Measurements from ENCODE around the gene CRYL1.
A peak's percentile ranks its signal among the peaks of the same experiment; 100 is the strongest.

CRYL1 gene

DNA sequence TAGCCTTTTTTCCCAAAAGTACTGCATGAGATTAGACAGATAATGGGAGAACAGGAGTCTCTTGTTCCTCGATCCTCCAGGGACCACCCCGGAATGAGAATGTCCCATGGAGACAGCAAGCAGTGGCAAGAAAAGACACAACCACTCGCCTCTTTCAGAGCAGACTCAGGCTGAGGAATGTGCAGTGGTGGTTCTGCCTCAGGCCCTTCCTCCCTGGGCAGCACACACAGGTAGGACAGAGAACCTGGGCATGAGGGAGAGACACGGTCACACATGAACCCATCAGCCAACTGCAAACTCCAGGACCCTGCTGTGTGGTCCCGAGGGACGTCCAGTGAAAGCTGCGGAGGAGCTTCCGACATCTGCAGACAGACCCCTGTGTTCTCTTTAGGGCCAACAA lies 31.0 kb downstream of the CRYL1 start:
- DNase-seq (ENCODE audit: low read depth in 2 of 2), result no peak

DNA sequence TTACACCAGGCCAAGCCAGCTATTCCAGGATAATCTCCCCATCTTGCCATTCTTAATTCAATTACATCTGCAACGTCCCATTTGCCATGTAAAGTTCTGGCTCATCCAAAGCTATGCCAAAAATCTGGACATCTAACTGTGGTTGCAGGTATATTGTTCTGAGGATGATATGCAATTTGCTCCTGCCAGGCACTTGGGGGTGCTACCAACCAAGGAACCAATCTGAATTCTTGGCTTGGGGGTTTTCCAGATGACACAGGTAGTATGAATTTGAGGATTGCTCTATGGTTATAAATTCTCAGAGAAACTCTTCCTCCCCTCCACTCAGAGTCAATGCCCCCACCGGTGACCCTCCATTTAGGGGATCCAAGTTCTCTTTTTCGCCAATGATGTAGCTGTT lies 33.0 kb downstream of the CRYL1 start:
- DNase-seq (ENCODE audit: low read depth in 2 of 2), result no peak

DNA sequence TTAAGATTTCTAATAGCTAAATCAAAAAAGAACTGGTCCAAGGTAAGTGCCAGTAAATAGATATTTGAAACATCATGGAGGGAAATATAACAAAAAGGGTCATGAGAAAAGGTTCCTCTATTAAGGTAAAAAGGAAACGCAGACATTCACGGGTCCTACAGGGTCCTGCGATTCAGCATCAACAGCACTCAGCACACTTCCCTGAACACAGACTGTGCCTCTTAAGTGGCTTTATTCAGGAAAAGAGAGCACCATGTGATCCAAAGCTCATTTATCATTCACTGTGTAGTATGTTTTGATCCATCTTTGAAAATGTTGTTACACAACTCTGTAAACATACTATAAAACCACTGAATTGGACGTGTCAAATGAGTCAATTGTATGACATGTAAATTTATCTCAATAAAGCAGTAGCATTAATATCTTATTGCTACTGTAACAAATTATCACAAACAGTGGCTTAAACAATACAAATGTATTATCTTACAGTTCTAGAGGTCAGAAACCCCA lies 33.7 kb downstream of the CRYL1 start:
- no peak for DNase-seq (ENCODE audit: low read depth in 2 of 2)

DNA sequence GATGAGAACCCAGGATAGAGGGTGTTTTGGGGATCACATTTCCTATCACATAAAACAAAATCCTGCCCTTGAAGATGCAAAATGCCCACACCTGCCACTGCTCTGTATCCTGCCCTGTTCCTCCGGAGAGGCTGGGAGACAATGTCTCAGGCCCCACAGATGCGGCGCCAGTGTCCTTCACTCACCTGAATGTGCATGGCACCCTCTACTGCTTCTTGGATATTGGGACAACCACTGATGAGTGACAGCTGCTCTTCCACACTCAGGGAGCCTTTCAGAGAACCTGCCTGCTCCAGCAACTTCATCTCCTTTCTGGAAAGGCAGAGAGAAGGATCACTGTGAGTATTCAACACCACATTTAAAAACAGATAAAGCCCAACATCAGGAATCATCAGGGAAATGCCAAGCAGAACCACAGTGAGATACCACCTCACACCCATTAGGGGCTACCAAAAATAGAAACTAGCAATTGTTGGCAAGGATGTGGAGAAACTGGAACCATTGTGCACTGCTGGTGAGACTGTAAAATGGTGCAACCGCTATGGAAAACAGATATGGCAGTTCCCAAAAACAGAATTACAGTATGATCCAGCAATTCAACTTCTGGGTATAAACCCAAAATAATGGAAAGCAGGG lies 36.4 kb downstream of the CRYL1 start:
- DNase-seq (ENCODE audit: low read depth in 2 of 2), result peak in 1 of 2 experiments; percentile 21

DNA sequence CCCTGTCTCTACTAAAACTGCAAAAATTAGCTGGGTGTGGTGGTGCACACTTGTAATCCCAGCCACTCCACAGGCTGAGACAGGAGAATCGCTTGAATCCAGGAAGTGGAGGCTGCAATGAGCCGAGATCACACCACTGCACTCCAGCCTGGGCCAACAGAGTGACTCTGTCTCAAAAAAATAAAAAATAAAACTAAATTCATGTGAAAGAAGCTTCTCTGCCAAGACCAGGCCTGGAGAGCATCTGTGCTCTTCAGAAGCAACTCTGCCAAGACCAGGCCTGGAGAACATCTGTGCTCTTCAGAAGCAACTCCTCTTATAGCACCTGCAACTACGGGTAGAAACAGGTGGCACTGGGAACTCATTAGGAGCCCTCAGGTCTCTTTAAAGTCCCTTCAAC lies 37.7 kb downstream of the CRYL1 start:
- DNase-seq (ENCODE audit: low read depth in 2 of 2), result no peak

DNA sequence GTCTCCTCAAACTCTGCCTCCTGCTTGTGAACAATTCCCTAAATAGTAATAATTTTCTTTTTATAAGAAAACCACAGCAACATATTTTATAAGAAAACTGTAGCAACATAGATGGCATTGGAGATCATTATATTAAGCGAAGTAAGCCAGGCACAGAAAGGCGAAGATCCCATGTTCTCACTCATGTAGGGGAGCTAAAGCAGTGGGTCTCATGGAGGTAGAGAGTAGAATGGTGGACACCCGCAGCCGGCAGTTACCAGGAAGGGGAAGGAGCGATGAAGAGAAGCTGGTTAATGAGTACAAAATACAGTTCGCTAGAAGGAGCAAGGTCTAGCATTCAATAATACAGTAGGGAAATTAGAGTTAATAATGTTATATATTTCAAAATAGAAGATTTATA lies 42.9 kb downstream of the CRYL1 start:
- DNase-seq (ENCODE audit: low read depth in 2 of 2), result no peak

- DNase-seq (ENCODE audit: low read depth in 2 of 2), result no peak
Measured at GRCh38 chr13:20482275-20482761, 43.3 kb downstream of the CRYL1 start.

DNA sequence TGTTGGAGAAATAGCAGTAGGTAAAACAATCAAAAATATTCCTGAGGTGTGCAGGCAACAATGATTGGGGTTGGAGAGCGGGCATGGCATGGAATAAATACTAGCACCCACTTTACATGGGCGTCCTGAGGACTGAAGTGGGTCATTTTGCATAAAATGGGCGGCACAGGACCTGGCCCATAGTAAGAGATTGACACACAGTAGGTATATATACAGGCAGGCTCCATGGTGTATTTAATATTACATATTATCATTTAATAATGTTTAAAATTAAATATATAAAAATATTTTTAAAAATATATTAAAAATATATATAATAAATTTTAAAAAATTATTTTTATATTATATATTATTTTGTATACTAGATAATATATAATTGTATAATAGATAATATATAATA lies 48.3 kb downstream of the CRYL1 start:
- DNase-seq (ENCODE audit: low read depth in 2 of 2), result no peak

GRCh38 chr13:20475927-20476691 lies 49.5 kb downstream of the CRYL1 start:
- no peak for DNase-seq (ENCODE audit: low read depth in 2 of 2)

DNA sequence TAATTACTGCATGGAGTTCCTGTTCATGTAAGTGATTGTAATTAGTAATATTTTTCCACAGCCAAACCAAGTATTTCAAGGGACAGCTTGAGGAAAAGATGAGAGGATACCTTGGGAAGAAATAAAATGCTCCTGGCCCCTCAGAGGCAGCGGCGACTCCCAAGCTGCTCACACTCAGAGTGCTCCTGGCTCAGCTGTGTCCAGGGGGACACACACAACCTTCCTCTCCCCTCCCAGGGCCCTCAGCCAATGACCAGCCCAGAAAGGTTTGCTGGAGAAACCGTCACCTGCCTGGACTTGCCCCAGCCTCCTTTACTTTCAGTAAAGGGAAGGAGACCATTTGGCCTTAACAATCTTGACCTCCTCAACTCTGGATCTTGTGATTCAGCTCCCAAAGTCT lies 51.1 kb downstream of the CRYL1 start:
- DNase-seq (ENCODE audit: low read depth in 2 of 2), result no peak

DNA sequence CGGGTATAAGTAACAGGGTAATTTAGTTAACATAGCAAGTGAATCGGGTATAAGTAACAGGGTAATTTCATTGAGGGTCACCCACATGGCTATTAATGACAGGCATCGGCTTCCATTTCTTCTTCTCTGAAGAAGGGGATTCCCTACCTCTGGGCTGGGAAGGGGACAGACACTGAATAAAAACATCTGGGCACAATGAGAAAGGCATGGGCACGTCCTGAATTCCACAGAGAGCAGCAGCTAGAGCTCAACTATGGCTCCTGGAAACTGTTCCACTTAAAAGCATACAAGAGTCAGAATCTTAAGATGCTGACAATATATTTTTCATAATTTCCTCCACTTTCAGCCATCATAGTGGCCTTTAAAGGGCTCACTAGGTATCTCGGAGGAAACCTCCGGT lies 51.8 kb downstream of the CRYL1 start:
- DNase-seq (ENCODE audit: low read depth in 2 of 2), result no peak

DNA sequence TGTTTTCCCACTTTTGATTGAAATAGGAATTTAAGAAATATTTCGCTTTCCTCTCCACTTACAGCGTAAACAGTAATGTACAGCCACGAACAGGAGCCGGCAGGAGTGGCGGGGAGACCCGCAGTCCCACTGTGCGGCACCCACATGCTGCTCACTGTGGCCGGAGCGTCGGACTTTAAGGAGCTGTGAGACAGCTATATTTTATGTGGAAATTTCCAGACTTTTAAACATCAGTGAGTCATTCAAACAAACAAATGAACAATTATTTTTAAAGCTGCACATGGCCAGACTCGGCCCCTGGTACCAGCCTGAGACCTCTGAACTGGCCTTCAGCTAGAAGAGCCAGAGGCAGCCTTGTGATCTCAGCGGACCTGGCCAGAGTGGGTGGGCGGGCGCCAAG lies 52.5 kb downstream of the CRYL1 start:
- no peak for DNase-seq (ENCODE audit: low read depth in 2 of 2)

GRCh38 chr13:20472531-20472930 lies 53.1 kb downstream of the CRYL1 start:
- no peak for DNase-seq (ENCODE audit: low read depth in 2 of 2)

DNA sequence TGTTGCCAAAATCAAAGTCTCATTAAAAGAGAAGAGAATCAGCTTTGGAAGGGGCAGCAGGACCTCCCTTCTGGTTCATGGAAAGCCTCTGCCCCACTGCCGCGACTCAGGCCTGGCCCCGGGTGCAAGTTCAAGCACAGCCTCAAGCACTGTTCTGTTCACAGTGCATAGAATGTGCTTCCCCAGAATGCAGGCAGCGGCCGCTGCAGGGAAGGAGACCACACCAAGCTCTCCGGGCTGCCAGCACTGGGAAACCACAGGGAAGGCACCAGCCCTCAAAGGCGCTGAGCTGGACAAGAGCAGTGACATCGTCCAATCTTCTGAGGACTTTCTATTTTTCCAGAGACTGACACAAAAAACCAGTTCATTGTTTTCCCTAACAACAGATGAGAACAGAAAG lies 55.5 kb downstream of the CRYL1 start:
- no peak for DNase-seq (ENCODE audit: low read depth in 2 of 2)

DNA sequence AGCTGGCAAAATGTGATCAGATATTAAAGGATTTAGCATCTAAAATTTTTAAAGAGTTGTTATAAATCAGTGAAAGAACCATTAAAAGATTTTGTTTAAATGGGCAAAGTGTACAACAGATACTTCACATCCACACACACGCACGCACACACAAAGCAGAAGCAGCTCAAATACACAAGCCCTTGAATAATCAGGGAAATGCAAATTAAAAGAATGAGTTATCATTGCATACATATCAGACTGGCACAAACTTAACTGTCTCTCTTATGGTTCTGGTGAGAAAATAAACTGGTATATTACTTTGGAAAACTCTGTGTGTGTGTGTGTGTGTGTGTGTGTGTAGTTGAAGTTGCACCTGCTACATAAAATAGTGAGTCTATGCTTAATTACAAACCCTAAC lies 59.3 kb downstream of the CRYL1 start:
- no peak for DNase-seq (ENCODE audit: low read depth in 2 of 2)

- no peak for DNase-seq (ENCODE audit: low read depth in 2 of 2)
Measured at GRCh38 chr13:20465218-20465879, 60.3 kb downstream of the CRYL1 start.

- no peak for DNase-seq (ENCODE audit: low read depth in 2 of 2)
Measured at GRCh38 chr13:20462921-20463320, 62.7 kb downstream of the CRYL1 start.

- no peak for DNase-seq (ENCODE audit: low read depth in 2 of 2)
Measured at GRCh38 chr13:20462533-20462915, 63.1 kb downstream of the CRYL1 start.

DNA sequence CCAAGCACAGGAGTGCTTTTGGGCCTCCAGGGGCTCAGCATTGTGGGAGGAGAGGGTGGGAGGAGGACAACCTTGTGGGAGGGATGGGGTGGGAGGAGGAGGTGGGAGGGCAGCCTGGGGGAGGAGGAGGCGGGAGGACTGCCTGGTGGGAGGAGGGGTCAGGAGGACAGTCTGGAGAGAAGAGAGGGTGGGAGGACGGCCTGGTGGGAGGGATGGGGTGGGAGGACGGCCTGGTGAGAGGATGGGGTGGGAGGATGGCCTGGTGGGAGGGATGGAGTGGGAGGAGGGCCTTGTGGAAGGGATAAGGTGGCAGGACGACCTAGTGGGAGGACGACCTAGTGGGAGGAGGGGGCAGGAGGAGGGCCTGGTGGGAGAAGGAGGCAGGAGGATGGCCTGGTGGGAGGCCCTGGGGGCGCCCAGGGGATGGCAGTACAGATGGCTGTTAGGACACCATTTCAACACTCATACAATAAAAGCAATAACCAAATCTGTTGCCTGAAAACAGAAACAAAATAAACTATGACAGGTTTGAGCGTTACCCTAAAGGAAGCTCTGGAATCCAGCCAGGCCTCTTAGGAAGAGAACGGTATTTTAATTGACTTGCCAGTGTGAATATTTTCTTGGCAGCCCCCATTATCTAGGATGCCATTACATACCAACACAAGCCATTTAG lies 63.7 kb downstream of the CRYL1 start:
- no peak for DNase-seq (ENCODE audit: low read depth in 2 of 2)

DNA sequence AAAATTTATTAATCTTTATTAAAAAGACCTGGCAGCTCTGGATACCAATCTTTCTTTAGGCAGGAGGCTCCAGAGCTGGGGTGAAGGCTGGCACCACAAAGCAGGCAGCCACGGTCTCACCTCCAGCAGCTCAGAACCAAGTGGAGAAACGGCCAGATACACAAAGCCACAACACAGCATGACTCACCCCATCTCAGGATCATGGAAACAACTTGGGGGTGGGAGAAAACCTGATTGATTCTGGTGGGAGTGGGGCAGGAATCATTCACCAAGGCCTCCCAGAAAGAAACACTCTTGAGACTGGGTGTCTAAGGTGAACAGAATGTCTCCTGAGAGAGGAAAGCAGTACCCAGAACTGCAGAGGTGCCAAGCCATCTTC lies 64.2 kb downstream of the CRYL1 start:
- no peak for DNase-seq (ENCODE audit: low read depth in 2 of 2)

DNA sequence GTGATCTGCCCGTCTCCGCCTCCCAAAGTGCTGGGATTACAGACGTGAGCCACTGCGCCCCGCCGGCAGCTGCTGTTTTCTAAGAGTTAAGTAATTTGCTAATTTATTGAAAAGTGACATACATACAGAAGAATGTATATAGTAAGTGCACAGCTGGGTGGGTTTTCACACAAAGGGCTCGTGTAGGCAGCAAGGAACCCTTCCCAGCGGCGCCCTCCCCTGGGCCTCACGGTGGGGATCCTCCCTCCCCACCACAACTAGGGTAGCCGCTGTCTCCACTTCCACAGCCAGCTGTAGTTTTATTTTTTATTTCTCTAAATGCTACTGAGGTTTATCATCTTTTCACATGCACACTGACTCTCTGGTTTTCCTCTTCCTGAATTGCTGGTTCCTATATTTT lies 64.9 kb downstream of the CRYL1 start:
- DNase-seq (ENCODE audit: low read depth in 2 of 2), result no peak

DNA sequence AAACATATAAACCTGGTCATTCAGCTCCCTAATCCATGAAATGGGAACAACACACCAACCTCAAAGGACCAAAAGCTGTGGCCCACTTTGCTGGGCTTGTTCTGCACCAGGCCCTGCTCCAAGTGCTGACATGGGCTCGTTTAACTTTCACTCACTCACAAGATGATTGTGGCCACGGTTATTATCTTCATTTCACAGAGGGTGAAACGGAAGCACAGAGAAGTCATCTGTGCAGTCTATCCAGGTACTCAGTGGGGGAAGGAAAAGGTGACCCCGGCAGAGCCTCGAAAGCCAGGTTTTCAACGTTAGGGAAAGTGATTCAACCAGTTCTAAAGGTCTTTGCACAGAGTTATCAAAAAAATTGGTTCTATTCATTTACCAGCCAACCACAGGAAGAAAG lies 68.0 kb downstream of the CRYL1 start:
- no peak for DNase-seq (ENCODE audit: low read depth in 2 of 2)

All from fibroblast of skin of left quadriceps (primary cell).